ENCODE measurements around the gene LRRFIP1.

Gene LRRFIP1

DNA sequence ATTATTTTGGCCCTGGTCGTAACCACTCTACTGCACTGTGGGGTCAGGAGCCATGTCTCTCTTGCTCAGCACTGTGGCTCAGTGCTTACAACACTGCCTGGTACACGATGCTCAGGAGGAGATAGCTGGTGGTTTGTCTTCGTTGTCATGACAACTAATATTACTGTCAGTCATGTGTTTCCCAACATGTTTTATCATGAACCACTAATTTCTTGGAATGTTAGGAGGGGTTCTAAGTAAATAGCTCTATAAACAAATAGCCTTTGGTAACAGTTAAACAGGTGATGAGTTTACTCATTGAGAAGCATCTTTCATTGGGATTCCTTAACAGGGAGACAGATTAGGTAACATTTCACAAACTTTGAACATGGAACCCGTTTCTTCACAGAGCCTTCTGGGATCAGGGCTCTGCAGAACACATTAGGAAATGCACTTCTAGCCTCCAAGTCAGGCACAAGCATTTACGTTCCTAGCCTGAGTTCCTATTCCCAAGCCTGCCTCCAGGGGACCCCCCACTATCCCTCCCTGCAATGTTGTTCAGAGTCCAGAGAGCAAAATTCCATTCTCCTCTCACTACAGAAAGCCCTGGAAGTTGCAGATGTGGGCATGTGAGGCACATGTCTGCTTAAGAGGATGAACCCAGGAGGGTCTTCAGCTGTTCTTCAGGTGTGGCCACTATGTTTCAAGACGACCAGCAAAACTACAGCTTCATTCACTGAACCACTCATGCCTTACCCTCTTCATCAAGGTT, 164.8 kb downstream of the LRRFIP1 start:
- no peak for DNase-seq

DNA sequence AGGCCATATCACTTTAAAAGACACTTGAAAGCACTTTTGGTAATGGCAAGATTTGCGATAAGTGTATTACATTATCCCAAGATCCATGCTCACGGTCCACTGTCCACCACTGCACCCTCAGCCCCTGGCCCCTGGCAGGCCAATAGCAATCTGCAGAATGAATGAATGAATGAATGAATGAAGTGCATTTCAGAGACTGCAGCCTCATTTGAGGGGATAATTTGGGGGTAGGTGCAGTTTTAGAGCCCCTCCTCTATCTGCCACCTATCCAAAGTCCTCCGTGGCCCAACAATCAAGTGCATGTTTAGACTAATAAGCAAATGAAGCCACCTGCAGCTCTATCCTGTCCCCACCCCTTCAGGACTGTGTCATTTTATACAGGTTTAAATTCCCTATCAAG, 169.9 kb downstream of the LRRFIP1 start:
- TF ChIP-seq POLR2A (IDR thresholded peaks at IDR 0.05; ENCODE audit: low read length) (no peak), GATA1 (IDR thresholded peaks at IDR 0.05; ENCODE audit: low read depth, low read length) (no peak)

More for the DNA sequence above, 164.8 kb downstream of the LRRFIP1 start:
- TF ChIP-seq POLR2A (IDR thresholded peaks at IDR 0.05; ENCODE audit: low read length), result no peak
- no peak for TF ChIP-seq GATA1 (IDR thresholded peaks at IDR 0.05; ENCODE audit: low read depth, low read length)

DNA sequence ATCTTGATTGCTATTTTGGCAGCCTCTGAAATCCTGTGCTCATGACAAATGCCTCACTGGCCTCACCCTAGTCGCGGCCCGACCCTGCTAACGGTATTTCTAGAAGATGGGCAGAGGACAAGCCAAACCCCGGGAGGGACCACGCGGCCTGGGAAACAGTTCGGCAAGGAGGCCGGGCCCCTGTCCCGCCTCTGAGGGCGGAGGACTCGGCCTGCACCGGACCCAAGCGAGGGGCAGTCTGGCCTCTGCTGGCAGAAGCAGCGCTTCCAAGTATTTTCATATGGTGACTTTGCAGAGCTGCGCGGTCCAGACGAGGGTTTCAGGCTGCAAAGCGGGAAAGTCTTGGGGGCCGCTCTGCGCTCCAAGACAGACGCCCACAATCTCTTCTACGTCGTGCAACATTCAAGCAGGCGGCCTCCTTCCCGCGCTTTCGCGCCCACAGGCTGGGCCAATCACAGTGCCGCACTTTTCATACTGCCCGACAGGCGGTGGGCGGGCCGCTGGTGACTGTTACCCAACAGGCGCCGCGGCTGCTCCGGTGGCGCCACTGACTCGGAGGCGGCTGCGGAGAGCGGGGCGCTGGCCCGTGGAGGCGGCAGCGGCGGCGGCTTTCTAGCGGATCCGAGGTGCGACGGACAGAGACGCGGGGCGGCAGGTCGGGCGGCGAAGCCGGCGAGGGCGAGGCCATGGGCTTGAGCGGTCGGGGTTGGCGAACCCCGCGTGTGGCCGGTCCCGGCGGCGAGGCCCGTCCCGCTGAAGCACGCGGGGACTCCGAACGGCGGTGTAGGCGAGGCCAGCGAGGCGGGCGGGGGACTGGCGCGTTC, 171.1 kb downstream of the LRRFIP1 start, which contains the start of gene RBM44:
RBM44 (plus strand) TSS at position 544 of the 824 bp plus-strand sequence. CDS start 14,831 bp downstream, outside the sequence.
- TF ChIP-seq GATA1 (IDR thresholded peaks at IDR 0.05; ENCODE audit: low read depth, low read length) (no peak), POLR2A (IDR thresholded peaks at IDR 0.05; ENCODE audit: low read length) (no peak)
- DNase-seq, result no peak

More for the DNA sequence above, 169.9 kb downstream of the LRRFIP1 start:
- DNase-seq, result no peak

DNA sequence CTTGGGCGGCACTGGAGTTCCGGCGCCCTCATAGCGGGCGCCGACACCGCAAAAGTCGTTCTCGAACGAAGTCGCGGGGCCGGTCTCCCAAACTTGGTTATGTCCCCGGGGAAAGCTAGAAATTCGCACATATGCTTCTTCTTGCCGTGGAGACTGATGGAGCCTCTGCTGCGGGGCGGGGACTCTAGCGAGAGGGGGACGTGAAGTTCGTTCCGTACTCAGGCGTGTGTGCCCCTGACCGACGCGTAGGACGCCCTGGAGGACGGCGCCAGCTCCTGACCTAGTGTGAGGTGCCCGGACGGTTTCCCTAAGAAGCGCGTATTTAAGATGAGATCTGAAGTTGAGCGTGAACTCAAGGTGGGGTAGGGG, 171.7 kb downstream of the LRRFIP1 start:
- TF ChIP-seq POLR2A (IDR thresholded peaks at IDR 0.05; ENCODE audit: low read length), result no peak
- no peak for TF ChIP-seq GATA1 (IDR thresholded peaks at IDR 0.05; ENCODE audit: low read depth, low read length)
- no peak for DNase-seq

DNA sequence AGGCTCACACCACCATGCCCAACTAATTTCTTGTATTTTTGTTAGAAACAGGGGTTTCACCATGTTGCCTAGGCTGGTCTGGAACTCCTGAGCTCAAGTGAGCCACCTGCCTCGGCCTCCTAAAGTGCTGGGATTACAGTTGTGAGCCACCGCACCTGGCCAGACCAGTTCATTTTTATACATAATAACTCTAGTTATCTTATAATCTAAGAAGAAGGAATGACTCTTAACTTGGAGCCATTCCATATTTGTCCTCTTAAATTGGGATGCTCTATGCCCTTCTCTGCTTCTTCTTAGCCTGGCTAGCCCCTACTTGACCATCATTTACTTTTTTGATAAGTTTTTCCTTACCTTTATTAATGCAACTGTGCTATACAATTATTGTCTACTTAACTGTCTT, 174.1 kb downstream of the LRRFIP1 start:
- no peak for DNase-seq
- TF ChIP-seq POLR2A (IDR thresholded peaks at IDR 0.05; ENCODE audit: low read length), result no peak
- no peak for TF ChIP-seq GATA1 (IDR thresholded peaks at IDR 0.05; ENCODE audit: low read depth, low read length)

DNA sequence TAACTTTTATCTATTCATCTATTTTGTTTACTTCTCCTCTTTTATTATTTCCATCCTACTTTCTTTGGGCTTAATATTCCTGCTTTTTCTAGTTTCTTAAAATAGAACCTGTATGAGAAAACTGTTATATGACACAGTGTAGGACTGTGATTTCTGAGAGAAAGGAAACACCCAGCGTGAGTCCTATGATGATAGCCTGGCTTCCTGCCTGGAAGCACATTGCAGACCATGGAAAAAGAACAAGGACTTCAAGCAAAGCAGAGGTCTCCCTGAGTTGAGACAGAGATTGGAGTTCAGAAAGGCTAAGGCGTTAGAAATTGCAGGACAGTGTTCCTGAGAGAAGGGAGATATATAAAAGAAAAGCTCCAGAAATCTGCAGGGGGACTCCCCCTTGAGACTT, 178.9 kb downstream of the LRRFIP1 start:
- TF ChIP-seq POLR2A (IDR thresholded peaks at IDR 0.05; ENCODE audit: low read length) (no peak), GATA1 (IDR thresholded peaks at IDR 0.05; ENCODE audit: low read depth, low read length) (no peak)
- no peak for DNase-seq

DNA sequence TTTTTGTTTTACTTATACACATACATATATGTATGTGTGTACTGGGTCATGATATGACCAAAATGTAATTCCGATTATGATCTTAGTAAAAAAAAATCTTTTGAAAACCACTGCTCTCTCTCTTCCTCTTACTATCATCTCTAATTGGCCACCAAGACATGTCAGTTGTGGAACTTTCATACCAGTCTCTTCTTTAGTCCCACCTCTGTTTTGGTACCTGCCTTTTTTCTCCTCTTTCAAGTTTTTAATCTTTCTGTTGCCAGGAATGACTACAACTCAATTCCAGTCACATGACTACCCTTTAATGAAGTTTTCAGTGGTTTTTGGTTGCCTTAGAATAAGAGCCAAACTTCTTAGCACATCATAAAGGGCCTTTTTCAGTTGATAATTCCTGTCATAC, 188.2 kb downstream of the LRRFIP1 start:
- no peak for DNase-seq

DNA sequence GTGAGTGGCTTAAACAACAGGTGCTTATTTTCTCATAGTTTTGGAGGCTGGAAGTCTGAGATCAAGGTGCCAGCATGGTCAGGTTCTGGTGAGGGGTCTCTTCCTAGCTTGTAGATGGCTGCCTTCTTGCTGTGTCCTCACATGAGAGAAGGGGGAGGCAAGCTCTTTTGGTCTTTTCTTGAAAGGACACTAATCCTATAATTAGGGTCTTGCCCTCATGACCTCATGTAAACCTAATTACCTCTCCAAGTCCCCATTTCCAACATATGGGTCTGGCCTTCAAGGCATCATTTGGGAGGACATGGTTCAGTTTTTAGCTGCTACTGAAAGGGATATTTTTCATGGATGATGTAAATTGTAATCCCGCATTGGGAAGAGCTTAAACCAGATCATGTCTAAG, 189.1 kb downstream of the LRRFIP1 start:
- no peak for DNase-seq
- TF ChIP-seq GATA1 (IDR thresholded peaks at IDR 0.05; ENCODE audit: low read depth, low read length) (no peak), POLR2A (IDR thresholded peaks at IDR 0.05; ENCODE audit: low read length) (no peak)

More for the DNA sequence above, 188.2 kb downstream of the LRRFIP1 start:
- TF ChIP-seq GATA1 (IDR thresholded peaks at IDR 0.05; ENCODE audit: low read depth, low read length) (no peak), POLR2A (IDR thresholded peaks at IDR 0.05; ENCODE audit: low read length) (no peak)

DNA sequence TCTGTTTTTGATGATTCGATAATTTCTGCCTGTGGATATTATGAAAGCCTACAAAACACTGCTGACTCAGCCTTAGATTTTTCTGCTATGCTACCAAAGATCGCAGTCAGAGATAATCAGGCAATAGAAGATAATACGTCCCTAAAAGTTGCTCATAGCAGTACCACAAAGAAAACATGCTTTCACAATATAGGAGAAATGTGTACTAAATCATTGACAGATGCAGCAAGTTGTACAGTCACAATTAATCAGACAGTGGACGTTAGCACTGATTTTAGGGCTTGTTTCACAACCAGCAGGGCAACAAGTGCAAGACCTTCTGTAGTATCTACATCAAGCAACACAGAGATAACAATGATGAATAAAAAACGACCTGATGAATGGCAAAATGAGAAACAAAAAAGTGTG, 190.7 kb downstream of the LRRFIP1 start:
- no peak for TF ChIP-seq POLR2A (IDR thresholded peaks at IDR 0.05; ENCODE audit: low read length)
- TF ChIP-seq GATA1 (IDR thresholded peaks at IDR 0.05; ENCODE audit: low read depth, low read length), result no peak

DNA sequence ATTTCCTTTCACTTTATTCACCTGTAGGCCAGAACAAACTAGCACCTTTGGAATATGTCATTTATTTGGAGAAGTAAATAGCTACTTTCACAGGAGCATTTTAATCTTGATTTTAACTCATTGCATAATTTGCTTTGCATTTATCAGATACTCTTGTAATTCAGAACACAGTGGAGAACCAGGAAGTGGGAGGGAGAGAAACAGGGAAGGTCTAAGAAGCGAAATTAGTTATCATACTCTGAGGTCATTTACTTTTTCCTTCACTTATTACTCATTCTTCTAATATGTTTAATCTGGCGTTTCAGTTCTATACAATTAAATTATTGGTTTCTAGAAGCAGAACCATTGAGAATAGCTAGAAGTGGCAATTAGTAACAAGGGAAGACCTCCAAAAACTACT, 191.8 kb downstream of the LRRFIP1 start:
- TF ChIP-seq POLR2A (IDR thresholded peaks at IDR 0.05; ENCODE audit: low read length), result no peak
- no peak for TF ChIP-seq GATA1 (IDR thresholded peaks at IDR 0.05; ENCODE audit: low read depth, low read length)
- DNase-seq, result no peak

More for the DNA sequence above, 190.7 kb downstream of the LRRFIP1 start:
- no peak for DNase-seq

DNA sequence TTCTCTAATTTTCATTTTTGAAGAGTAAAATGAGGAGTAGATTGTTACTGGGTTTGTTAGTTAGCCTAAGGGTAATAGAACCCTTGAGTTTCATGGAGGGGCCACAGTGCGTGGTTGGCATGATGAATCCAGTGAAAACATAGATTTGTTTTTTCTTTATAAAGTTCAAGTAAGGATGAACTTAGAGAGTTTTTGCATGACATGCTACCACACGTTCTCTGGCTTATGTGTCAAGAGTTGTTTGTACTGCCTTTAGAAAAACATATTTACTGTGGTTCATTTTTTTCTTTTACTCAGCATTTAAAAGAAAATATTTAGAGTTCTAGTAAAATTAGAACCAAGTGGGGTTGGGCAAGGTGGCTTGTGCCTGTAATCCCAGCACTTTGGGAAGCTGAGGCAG, 193.0 kb downstream of the LRRFIP1 start:
- TF ChIP-seq POLR2A (IDR thresholded peaks at IDR 0.05; ENCODE audit: low read length) (no peak), GATA1 (IDR thresholded peaks at IDR 0.05; ENCODE audit: low read depth, low read length) (no peak)
- no peak for DNase-seq

DNA sequence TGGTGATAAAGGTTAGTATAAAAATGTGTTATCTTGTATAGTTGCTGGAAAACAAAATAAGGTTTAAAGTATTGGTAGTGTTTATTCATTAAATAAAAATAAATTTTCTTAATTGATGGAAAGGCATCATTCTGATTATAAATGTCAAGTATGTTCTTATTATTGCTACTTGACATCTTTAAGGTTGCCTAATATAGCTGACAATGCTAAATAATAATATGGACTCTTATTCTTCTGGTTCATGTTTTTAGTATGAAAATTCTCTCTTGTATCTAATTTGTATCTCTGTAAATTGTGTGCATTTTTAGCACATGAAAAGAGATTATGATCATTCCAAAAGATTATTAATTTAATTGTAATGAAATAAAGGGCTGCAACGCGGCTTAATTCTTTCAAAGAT, 196.2 kb downstream of the LRRFIP1 start:
- TF ChIP-seq GATA1 (IDR thresholded peaks at IDR 0.05; ENCODE audit: low read depth, low read length) (no peak), POLR2A (IDR thresholded peaks at IDR 0.05; ENCODE audit: low read length) (no peak)

DNA sequence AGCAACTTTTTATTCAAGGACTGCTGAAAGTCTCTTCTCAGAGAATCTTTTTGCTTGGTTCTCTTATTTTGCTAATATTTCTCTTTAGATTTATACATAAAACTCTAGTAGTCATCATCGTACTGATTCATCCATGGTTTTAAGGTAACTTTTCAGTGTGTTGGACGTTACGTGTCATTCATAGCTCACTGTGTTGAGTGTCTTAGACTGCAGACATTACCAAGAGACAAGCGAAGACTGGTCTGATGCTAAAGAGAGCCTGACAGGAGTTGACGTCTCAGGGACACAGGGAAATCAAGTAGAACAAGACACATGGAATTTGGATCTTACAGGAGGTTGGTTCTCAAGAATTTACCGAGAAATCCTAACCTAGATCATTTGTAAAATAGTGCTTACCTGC, 196.7 kb downstream of the LRRFIP1 start:
- DNase-seq, result no peak
- TF ChIP-seq POLR2A (IDR thresholded peaks at IDR 0.05; ENCODE audit: low read length), result no peak

More for the DNA sequence above, 196.2 kb downstream of the LRRFIP1 start:
- no peak for DNase-seq

DNA sequence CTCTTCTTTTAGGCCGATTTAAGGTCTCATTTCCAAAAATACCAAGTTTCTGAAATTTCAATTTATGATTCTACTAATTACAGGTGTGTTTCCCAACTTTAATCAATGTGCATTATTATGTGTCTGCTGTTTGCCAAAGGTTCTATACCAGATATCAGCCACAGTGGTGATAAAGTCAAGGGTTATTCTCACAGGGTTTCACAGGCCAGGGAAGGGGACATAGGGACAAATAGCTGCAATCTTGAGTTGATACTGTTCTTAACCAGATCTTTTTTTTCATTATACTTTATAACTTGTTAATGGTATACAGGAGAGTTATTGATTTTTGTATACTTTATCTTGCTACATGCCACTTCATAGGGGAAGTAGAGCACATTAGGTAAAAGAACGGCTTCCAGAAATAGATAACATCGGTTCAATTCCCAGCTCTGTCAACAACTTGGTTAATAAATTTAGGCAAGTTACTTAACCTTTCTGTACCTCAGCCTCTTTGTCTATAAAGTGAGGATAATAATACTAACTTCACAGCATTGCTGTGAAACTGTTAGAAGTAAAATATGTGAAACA, 200.1 kb downstream of the LRRFIP1 start:
- no peak for TF ChIP-seq POLR2A (IDR thresholded peaks at IDR 0.05; ENCODE audit: low read length)
- no peak for TF ChIP-seq GATA1 (IDR thresholded peaks at IDR 0.05; ENCODE audit: low read depth, low read length)
- DNase-seq, result no peak
